ENCODE measurements around the gene SIM1. TPM values are rescaled to one million over a fixed set of nuclear protein-coding genes. Genes with fewer than 3 reads are reported as not detected.
A peak's percentile ranks its signal among the peaks of the same experiment; 100 is the strongest.

SIM1 gene
- total RNA-seq, 1 experiment from 2014 or later, result not detected

GRCh38 chr6:100473182-100473581 is 8.5 kb upstream of the SIM1 start:
- DNase-seq (ENCODE audit: low read depth), result no peak

GRCh38 chr6:100472674-100473073 is 8.0 kb upstream of the SIM1 start:
- peak; percentile 85 for DNase-seq (ENCODE audit: low read depth)

- no peak for DNase-seq (ENCODE audit: low read depth)
These were observed 5.8 kb upstream of the SIM1 start for GRCh38 chr6:100470422-100471120.

- no peak for DNase-seq (ENCODE audit: low read depth)
These were observed 4.6 kb upstream of the SIM1 start for GRCh38 chr6:100469101-100469859.

GRCh38 chr6:100468016-100468622 is 3.4 kb upstream of the SIM1 start:
- DNase-seq (ENCODE audit: low read depth), result no peak

GRCh38 chr6:100467129-100468015 is 2.7 kb upstream of the SIM1 start:
- no peak for DNase-seq (ENCODE audit: low read depth)

- no peak for DNase-seq (ENCODE audit: low read depth)
These were observed 1.8 kb upstream of the SIM1 start for GRCh38 chr6:100466410-100467128.

GRCh38 chr6:100465701-100466409 is 1.1 kb upstream of the SIM1 start:
- DNase-seq (ENCODE audit: low read depth), result no peak

GRCh38 chr6:100464162-100464851 is 414 bp downstream of the SIM1 start:
- no peak for DNase-seq (ENCODE audit: low read depth)

- DNase-seq (ENCODE audit: low read depth), result no peak
These were observed 1.0 kb downstream of the SIM1 start for GRCh38 chr6:100463630-100464161.

GRCh38 chr6:100462706-100463629 is 1.8 kb downstream of the SIM1 start:
- DNase-seq (ENCODE audit: low read depth), result no peak

GRCh38 chr6:100461917-100462705 is 2.6 kb downstream of the SIM1 start:
- no peak for DNase-seq (ENCODE audit: low read depth)

GRCh38 chr6:100461278-100461916 is 3.3 kb downstream of the SIM1 start:
- DNase-seq (ENCODE audit: low read depth), result peak; percentile 49

GRCh38 chr6:100460650-100461204 is 4.0 kb downstream of the SIM1 start:
- DNase-seq (ENCODE audit: low read depth), result no peak

- DNase-seq (ENCODE audit: low read depth), result no peak
These were observed 5.0 kb downstream of the SIM1 start for GRCh38 chr6:100459592-100460184.
